ENCODE measurements around the gene NAXD. TPM values are rescaled to one million over a fixed set of nuclear protein-coding genes. Genes with fewer than 3 reads are reported as not detected.

NAXD gene
- total and polyA plus RNA-seq, 10 of the 15 experiments (the other 5 are each of a cell fraction or from before 2014, with no cell fraction given) = 1.5 to 36.2 (median 23.8) TPM

GRCh38 chr13:110610955-110611595 is 4.3 kb upstream of the NAXD start (continued):
- no peak for TF ChIP-seq ATF3 (IDR thresholded peaks at IDR 0.05; ENCODE audit: borderline replicate concordance, extremely low read depth, low read depth, low read length)
- TF ChIP-seq WRNIP1 (IDR thresholded peaks at IDR 0.05; ENCODE audit: borderline replicate concordance, low read depth, low read length) = no peak
- TF ChIP-seq PAX8 (IDR thresholded peaks at IDR 0.05) = no peak
- TF ChIP-seq TCF7 (IDR thresholded peaks at IDR 0.05; ENCODE audit: borderline replicate concordance) = no peak
- no peak for TF ChIP-seq CBX5 (IDR thresholded peaks at IDR 0.05; ENCODE audit: low read depth)
- peak; percentile 93 for TF ChIP-seq JUNB (IDR thresholded peaks at IDR 0.05)
- TF ChIP-seq ZBTB40 (IDR thresholded peaks at IDR 0.05; ENCODE audit: borderline replicate concordance) = no peak

- H3K4me1 ChIP-seq (ENCODE audit: control insufficient read depth, insufficient read depth, low read length) = peaks cover 25% of the 10 kb centered on the region
- peak overlapping the region; percentile 84; the same call in 1 of the 2 replicates for H3K9ac ChIP-seq (ENCODE audit: control insufficient read depth, insufficient read depth, low read length)
- H3K9me3 ChIP-seq (replicated peaks; ENCODE audit: control insufficient read depth, insufficient read depth, low read length) = no peaks in the 10 kb centered on the region
- no peaks in the 10 kb centered on the region for H3K36me3 ChIP-seq (ENCODE audit: control insufficient read depth in 2 of 2, insufficient read depth in 2 of 2, low read length in 1 of 2)
- SMC1A ChIA-PET (ENCODE audit: uncharacterized antibody, unreplicated experiment) = interaction anchor here (0.8 to 2.0 kb wide), 5 partner anchors 21 to 159 kb away, joined by 4 to 6 read pairs (median 4); no protein-coding TSS in a partner anchor
- H2AFZ ChIP-seq (ENCODE audit: control insufficient read depth, low read depth, low read length) = peak overlapping the region; percentile 85
- intact Hi-C loops (cut with micrococcal nuclease; ENCODE audit: unreplicated experiment) (loop anchor here (1.0 to 5.0 kb wide), 3 partner anchors 62 to 297 kb away; no protein-coding TSS in a partner anchor), in situ Hi-C loops (cut with MboI) (no loop called here)
- WGBS (ENCODE audit: insufficient coverage, insufficient replicate concordance, low lambda C conversion rate, missing lambda C conversion rate) = 80% methylated on average over 11 of the region's 11 CpGs
- H3K4me3 ChIP-seq = peak overlapping the region; percentile 63
- POLR2A ChIA-PET = interaction anchor here (1.4 to 2.6 kb wide), 2 partner anchors 97 to 100 kb away, joined by 7 to 16 read pairs; no protein-coding TSS in a partner anchor
- H4K20me1 ChIP-seq (ENCODE audit: control insufficient read depth, insufficient read depth) = no peaks in the 10 kb centered on the region
- peak overlapping the region; percentile 86 for H3K27ac ChIP-seq (ENCODE audit: control insufficient read depth, insufficient read depth)
- peaks cover 49% of the 10 kb centered on the region for H3K79me2 ChIP-seq (ENCODE audit: control insufficient read depth, insufficient read depth, low read length)
- FAIRE-seq (no peak), ATAC-seq (no peak), DNase-seq (ENCODE audit: low read depth, low spot score) (no peak)
- H3K4me2 ChIP-seq (ENCODE audit: control insufficient read depth, insufficient read depth) = peak overlapping the region; percentile 82
- CTCF ChIA-PET = interaction anchor here (1.2 to 1.4 kb wide), 5 partner anchors 14 to 159 kb away, joined by 3 to 5 read pairs (median 5); no protein-coding TSS in a partner anchor
- no peaks in the 10 kb centered on the region for H3K27me3 ChIP-seq (replicated peaks in 1 of 2; ENCODE audit: control insufficient read depth in 2 of 2, insufficient read depth in 2 of 2, low read length in 1 of 2)
- TSS peak; percentile 88 for BruUV-seq (replicated peaks)
- RAD21 ChIA-PET (ENCODE audit: unreplicated experiment) = interaction anchor here (1.0 to 4.3 kb wide), 3 partner anchors 21 to 97 kb away, joined by 4 to 17 read pairs (median 4); no protein-coding TSS in a partner anchor
- TF ChIP-seq SRF (IDR thresholded peaks at IDR 0.05; ENCODE audit: low read depth in 2 of 2, low read length in 2 of 2) (no peak), HDGF (IDR thresholded peaks at IDR 0.05) (peak; percentile 62; the same call in 1 of the 2 replicates), FOXK2 (IDR thresholded peaks at IDR 0.05) (no peak), MLLT1 (IDR thresholded peaks at IDR 0.05) (peak; percentile 96), ASH2L (IDR thresholded peaks at IDR 0.05; ENCODE audit: borderline replicate concordance, low read depth) (0 out of 2 replicates have a peak, but pooled peaks have one; percentile 9)
These were observed 382 bp upstream of the NAXD start for GRCh38 chr13:110615005-110615321.
